Measurements from ENCODE around the gene SLC22A17.

The SLC22A17 gene

DNA sequence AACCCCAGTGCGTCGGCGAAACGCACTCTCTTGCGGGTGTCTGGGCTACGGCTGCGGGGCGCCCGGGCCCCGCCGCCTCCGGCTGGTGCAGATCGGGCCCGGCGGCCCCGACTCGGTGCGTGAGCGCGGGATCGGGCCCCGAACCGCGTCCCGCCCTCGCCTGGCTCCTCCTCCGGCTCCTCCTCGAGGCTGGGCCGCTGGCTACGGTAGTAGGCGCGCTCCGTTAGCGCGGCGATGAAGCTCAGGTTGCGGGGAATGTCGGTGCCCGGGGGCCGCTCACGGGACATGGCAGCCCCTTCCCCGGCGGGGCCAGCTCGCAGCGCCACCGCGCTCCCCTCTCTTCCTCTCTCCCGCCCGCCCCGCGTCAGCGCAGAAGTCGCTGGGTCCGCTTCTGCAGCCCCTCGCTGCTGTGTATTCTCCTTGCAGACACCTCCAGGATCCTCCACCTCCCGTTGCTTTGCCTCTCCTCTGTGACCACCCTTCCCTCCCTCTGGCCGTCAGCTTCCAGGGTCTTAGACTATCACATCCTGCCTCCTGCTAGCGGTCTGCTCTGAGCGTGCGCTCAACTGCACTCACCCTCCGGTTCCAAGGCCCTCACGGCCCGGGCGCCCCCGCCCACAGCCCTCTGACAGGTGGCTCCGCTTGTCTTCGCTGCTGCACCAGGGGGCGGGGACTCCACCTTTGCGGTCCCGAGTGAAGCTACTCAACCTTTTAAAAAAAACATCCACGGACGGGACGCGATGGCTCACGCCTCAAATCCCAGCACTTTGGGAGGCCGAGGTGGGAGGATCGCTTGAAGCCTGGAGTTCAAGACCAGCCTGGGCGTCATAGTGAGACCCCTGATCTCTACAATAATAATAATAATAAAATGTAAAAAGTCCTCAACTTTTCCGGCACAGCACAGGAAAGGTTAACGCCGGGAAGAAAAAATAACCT is 50.1 kb downstream of the SLC22A17 start, which contains the start of gene PPP1R3E:
PPP1R3E (minus strand) TSS at position 570 of the 936 bp plus-strand sequence; CDS start at position 287, 283 bp downstream.
- peak; percentile 77 for DNase-seq

DNA sequence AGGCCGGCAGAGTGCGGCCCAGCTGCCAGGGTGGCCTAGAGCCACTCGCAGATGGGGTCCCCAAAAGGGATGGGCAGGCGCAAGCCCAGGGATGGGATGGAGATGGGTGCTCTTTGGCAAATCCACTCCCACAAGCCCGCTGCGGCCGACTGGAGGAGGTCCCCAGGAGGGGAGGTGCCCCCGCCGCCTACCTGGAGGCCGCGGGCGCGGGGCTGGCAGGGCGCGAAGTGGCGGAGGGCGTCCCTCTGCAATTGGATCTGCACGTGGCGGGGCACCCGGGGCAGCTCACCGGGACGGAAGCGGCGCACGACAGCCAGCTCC is 50.8 kb downstream of the SLC22A17 start:
- DNase-seq = no peak

DNA sequence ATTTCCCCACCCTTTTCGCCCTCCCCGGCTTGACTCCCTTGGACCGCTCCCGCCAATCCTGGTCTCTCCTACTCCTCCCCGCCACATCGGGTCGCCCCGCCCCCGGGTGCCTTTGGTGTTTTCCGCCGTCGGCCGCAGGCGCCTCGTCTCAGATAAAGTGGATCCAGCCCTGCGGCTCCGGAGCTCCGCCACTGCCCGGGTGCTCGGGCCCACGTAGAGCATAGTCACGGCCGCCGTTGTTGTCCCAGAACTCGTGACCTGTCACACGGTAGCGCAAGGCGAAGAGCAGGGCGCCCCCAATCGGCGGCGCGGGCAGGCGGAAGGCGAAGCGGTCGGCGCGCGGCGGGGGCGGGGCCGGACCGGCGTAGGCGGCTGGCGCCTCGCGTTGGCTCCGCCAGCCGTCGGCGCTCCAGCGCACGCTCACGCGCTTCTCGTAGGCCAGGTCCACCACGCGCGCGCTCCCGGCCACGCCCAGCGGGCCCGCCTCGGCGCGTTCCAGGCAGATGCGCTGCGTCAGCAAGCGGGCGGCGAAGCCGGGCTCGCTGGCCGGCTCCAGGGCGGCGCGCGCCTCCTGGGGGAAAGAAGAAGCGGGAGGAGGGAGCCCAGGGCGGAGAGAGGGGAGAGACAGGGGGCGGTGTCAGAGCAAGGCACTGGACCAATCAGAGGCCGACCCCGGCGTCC is 51.3 kb downstream of the SLC22A17 start:
- peak; percentile 99 for DNase-seq

DNA sequence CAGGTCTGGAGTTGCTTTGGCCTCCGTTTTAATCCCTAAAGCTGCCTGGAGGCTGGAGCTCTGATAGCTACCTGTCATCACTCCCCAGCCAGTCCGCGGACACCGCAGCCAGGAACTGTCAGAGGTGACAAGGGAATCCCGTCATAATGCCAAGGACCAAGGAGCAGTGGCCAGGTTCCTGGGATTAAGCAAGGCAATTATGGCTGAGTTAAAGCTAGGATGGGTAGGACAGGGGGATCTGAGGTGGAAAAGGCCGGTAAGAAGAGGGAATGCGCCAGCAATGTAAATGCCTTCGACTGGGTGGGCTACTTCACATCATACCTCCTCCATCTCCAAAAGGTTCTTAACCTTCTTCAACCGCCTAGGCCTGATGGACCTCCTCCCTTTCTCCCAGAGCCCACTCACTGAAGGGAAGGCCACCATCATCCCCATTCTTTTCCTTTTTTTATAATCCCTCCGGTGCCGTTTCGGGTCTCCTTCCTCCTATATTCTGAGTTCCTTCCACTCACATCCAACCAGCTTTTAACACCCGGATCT is 51.9 kb downstream of the SLC22A17 start:
- no peak for DNase-seq

DNA sequence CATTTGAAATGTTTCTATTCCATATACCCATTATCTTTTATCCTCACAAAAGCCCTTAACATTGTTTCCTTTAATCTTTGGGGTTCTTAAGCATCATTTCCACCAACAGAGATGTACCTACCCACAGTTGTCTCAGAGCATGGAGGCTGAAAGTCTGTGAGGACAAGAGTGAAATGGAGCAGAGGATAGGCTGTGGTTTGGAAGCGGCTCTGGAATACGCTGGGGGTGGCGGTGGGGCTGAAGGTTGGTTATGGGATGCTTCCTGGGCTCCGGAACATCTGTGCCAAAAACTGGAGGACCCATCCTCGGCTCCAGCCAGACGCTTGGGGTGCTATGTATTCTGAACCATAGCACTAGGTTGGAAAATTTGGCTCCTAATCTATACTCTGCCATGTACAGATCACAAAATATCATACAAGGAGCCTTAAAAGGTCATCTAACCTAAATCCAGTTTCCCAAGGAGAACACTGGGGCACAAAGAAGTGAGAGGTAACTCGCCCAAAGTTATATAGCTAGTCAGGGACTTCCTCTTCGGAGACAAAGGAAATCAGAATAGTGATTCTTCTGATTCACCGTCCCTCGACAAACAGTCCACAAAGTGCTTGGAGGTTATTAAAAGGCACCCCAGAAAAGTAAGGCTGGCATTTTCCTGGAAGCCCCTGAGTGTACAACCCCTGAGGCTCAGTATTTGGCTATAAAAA is 52.6 kb downstream of the SLC22A17 start:
- no peak for DNase-seq

DNA sequence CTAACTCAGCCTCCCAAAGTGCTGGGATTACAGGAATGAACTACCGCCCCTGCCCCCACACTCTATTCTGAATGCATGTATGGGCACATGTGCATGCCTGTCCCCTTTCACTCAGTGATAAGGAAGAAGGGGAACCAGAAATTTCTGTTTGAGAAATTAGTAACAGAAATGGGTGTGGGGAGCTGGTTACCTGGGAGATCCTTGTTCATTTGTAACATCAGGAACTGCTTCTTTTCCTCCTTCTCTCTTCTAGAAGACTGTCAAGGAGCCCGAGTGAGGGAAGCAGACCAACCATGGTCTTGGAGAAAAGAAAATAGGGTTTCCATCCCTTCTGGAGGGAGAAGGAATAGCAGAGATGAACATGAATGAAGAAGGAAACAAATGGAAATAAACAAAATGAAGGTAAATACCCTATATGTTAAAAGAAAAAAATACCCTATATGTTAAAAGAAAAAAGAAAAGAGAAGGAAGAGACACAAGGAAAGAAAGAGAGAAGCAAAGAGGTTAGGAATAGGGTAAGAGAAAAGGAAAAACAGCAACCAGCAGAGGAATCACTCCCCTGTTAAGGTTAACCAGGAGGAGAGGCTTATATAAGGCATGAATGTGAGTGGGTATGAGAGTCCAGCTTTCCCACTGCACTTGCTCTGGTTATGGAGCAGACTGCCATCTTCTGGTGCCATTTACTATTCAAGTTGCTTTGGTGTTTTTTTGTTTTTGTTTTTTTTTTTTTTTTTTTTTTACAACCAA is 53.3 kb downstream of the SLC22A17 start:
- DNase-seq = no peak

DNA sequence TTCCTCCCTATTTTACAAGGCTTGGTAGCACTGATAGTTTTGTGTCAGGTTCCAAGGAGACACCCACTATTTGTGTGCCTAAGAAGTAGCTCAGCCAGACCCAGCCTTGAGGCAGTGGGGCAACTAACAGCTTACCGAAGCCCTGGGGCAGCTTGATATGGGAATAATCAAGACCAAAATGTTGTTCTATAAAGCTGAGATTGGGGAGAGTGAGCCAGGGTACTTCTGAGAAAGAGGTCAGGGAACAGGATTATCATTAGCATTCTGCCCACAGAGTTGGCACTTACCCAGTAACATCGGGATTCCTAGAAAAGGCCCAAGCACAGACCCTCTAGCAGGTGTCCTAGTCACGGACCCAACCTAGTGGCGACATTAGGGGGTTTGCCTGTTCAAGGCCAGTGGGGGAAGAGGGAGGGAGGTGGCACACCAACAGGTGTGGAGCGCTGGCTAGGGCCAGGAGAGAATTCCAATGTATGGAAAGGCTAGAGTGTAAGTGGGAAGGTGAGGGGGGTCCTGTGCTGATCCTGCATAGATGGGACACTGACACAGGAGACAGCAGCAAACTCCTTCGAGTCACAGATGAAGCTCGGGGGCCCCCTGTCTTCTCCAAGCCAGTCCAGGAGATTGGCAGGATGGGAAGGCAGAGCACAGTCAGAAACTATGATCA is 54.9 kb downstream of the SLC22A17 start:
- DNase-seq = no peak

DNA sequence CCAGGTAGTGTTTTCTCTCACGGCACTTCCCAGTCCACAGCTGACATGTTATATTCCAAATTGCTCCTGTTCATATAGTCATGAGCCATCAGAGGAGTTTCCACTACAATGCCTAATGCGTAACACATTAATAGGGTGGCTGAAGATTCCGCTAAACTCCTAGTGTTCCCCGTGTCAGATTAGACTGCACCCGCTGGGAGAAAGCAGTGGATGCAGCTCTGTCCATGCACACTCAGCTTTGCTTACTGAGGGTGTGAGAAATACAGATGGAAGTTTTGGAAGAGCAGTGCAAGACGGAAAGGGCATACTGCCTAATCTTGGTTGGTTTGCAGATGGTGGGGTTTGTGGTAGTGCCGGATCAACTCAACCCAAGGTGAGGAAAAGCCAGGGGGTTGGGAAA is 55.6 kb downstream of the SLC22A17 start:
- no peak for DNase-seq

Data from right forelimb (tissue), 1 donor.